Esophagus muscularis mucosa (tissue), 4 donors: ENCODE measurements around the gene ARHGAP15. TPM values are rescaled to one million over a fixed set of nuclear protein-coding genes. Genes with fewer than 3 reads are reported as not detected.

ENCODE experiments used
- DNase-seq: peaks from one replicate; pipeline ENCODE4 v3.0.0-alpha.2; 2017; ENCODE audit errors: extremely low spot score
- H3K27ac ChIP-seq, 4 donors: fragments of 200-600 bp; sonication (generic); replicated peaks in 1 of 4; 1 replicate in 3 of 4; 2 replicates in 1 of 4; pipeline ENCODE4 v1.5.1; 2016 to 2019; ENCODE audit warnings: mild to moderate bottlenecking in 1 of 4
- H3K27me3 ChIP-seq, 4 donors: fragments of 200-600 bp; sonication (generic); one replicate each; pipeline versions ENCODE4 v1.5.1 to v1.6.0; 2016 to 2019
- H3K36me3 ChIP-seq, 4 donors: fragments of 200-600 bp; sonication (generic); one replicate each; pipeline ENCODE4 v1.5.1; 2016 to 2019
- H3K4me1 ChIP-seq, 4 donors: fragments of 200-600 bp; sonication (generic); one replicate each; pipeline ENCODE4 v1.5.1; 2016 to 2019
- H3K4me3 ChIP-seq, 4 donors: fragments of 200-600 bp; sonication (generic); 1 replicate in 2 of 4; 2 replicates in 2 of 4; pipeline ENCODE4 v1.5.1; 2016 to 2019; ENCODE audit warnings: mild to moderate bottlenecking in 4 of 4, moderate library complexity in 1 of 4
- H3K9me3 ChIP-seq, 4 donors: fragments of 200-600 bp; sonication (generic); 1 replicate in 3 of 4; 2 replicates in 1 of 4; pipeline ENCODE4 v1.5.1; 2016 to 2019
- EP300 ChIP-seq: sonication (generic); formaldehyde crosslinking; IDR thresholded peaks from one replicate; pipeline ENCODE4 v1.6.1; 2017; ENCODE audit warnings: antibody characterized with exemption
- POLR2A ChIP-seq: fragments of 450-650 bp; IDR thresholded peaks from one replicate; pipeline ENCODE4 v1.6.1; 2017; ENCODE audit warnings: antibody characterized with exemption, moderate library complexity, mild to moderate bottlenecking, low read depth
- POLR2AphosphoS5 ChIP-seq, 2 donors: sonication (generic); formaldehyde crosslinking; IDR thresholded peaks; one replicate each; pipeline ENCODE4 v1.6.1; 2017; ENCODE audit warnings: antibody characterized with exemption in 2 of 2
- WGBS: methylation state at CpG from one replicate; pipeline ENCODE4 v1.1.5; 2018; 5-methylcytosine and 5-hydroxymethylcytosine counted together
- intact Hi-C: fragments of 100-400 bp; cut with DNase I; formaldehyde crosslinking; loops from one replicate; pipeline ENCODE4 v1.15.1; 2023
- total RNA-seq, 4 donors: library from RNA; depleted of rRNA; stranded (reverse); fragments of >200 nt; gene quantifications; one replicate each; pipeline versions ENCODE4 v1.1.0 to v1.2.1, GENCODE V29; 2016
- TF ChIP-seq, protein P1 (sequence below), 3 experiments: fragments of 200-600 bp in 2 of 3; fragments of 450-650 bp in 1 of 3; sonication (generic) in 2 of 3; IDR thresholded peaks; one replicate each; pipeline ENCODE4 v1.5.1; 2017 to 2019; ENCODE audit warnings: antibody characterized with exemption in 3 of 3, mild to moderate bottlenecking in 2 of 3, moderate library complexity in 1 of 3

Gene ARHGAP15
- total RNA-seq, 4 donors from 2014 or later: 5.4 to 13.3 (median 7.1) TPM

DNA sequence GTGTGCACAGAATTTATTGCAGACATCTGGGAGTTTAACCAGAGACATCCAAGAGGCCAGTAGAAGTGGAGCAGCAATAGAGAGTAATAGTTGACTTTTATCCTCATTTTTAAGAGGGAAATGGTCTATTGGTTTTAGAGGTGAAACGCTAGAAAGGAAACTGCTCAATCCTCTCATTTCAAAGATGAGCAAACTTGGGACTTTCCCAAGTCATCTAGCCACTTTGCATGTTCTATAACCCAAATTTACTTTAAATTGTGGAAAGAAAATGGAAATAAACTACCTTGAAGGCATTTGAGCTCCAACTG is 601.7 kb downstream of the ARHGAP15 start:
- intact Hi-C loops: no loop called here
- TF ChIP-seq, protein P1, sequence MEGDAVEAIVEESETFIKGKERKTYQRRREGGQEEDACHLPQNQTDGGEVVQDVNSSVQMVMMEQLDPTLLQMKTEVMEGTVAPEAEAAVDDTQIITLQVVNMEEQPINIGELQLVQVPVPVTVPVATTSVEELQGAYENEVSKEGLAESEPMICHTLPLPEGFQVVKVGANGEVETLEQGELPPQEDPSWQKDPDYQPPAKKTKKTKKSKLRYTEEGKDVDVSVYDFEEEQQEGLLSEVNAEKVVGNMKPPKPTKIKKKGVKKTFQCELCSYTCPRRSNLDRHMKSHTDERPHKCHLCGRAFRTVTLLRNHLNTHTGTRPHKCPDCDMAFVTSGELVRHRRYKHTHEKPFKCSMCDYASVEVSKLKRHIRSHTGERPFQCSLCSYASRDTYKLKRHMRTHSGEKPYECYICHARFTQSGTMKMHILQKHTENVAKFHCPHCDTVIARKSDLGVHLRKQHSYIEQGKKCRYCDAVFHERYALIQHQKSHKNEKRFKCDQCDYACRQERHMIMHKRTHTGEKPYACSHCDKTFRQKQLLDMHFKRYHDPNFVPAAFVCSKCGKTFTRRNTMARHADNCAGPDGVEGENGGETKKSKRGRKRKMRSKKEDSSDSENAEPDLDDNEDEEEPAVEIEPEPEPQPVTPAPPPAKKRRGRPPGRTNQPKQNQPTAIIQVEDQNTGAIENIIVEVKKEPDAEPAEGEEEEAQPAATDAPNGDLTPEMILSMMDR (IDR thresholded peaks at IDR 0.05): no peak
- no peak for TF ChIP-seq EP300
- TF ChIP-seq POLR2AphosphoS5 (IDR thresholded peaks at IDR 0.05): no peak
- no peak for TF ChIP-seq POLR2A
- WGBS: 83% methylated on average over 1 of the region's 1 CpG

GRCh38 chr2:143732076-143732475 is 602.9 kb downstream of the ARHGAP15 start:
- no peaks in the 10 kb centered on the region for H3K4me1 ChIP-seq
- no peak for DNase-seq
- peaks cover 0 to 3% (median 0%) of the 10 kb centered on the region in 4 donors for H3K27me3 ChIP-seq
- no peak for TF ChIP-seq POLR2AphosphoS5 (IDR thresholded peaks at IDR 0.05)
- TF ChIP-seq POLR2A: no peak
- TF ChIP-seq, protein P1 (IDR thresholded peaks at IDR 0.05): no peak
- TF ChIP-seq EP300: no peak
- H3K27ac ChIP-seq: no peak overlapping the region
- no peak overlapping the region for H3K4me3 ChIP-seq
- intact Hi-C loops: no loop called here
- no peaks in the 10 kb centered on the region for H3K9me3 ChIP-seq
- no peaks in the 10 kb centered on the region for H3K36me3 ChIP-seq

More for the DNA sequence above, 601.7 kb downstream of the ARHGAP15 start:
- Histone ChIP-seq H3K4me3 (no peak overlapping the region), H3K36me3 (no peaks in the 10 kb centered on the region), H3K27me3 (peaks cover 0 to 3% (median 0%) of the 10 kb centered on the region in 4 donors), H3K4me1 (no peaks in the 10 kb centered on the region), H3K27ac (no peak overlapping the region), H3K9me3 (no peaks in the 10 kb centered on the region)
- DNase-seq: no peak

DNA sequence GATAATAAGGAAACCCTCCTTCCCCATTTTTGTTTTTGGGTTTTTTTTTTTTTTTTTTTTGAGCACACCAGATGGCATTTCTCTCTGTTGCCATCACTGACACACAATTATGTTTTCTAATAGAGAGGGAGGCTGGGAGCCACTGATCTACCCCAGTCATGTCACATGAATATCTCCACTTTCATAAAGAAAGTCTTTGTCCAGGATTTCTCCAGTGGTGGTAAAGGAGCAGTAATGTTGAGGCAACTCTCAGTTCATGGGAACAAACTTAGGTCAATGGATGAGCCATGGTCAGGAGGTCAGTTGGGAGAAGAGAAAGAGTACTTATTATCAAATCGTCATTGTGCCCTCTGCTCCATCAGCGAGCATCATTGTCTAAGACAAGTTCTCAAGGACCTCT is 603.7 kb downstream of the ARHGAP15 start:
- H3K36me3 ChIP-seq: no peaks in the 10 kb centered on the region
- H3K4me1 ChIP-seq: no peaks in the 10 kb centered on the region
- no peak overlapping the region for H3K27ac ChIP-seq
- DNase-seq: no peak
- H3K27me3 ChIP-seq: peaks cover 0 to 3% (median 0%) of the 10 kb centered on the region in 4 donors
- TF ChIP-seq EP300 (no peak), POLR2AphosphoS5 (IDR thresholded peaks at IDR 0.05) (no peak), POLR2A (no peak)
- TF ChIP-seq, protein P1 (IDR thresholded peaks at IDR 0.05): no peak
- WGBS: 85% methylated on average over 2 of the region's 2 CpGs
- H3K4me3 ChIP-seq: no peak overlapping the region
- no peaks in the 10 kb centered on the region for H3K9me3 ChIP-seq
- intact Hi-C loops: no loop called here

- Histone ChIP-seq H3K4me3 (no peak overlapping the region), H3K27me3 (peaks cover 0 to 3% (median 0%) of the 10 kb centered on the region in 4 donors), H3K9me3 (no peaks in the 10 kb centered on the region), H3K27ac (no peak overlapping the region), H3K4me1 (no peaks in the 10 kb centered on the region), H3K36me3 (no peaks in the 10 kb centered on the region)
- TF ChIP-seq, protein P1 (IDR thresholded peaks at IDR 0.05): no peak
- TF ChIP-seq POLR2AphosphoS5 (IDR thresholded peaks at IDR 0.05) (no peak), POLR2A (no peak), EP300 (no peak)
- DNase-seq: no peak
- WGBS: 78% methylated on average over 2 of the region's 2 CpGs
- intact Hi-C loops: no loop called here
These were observed 605.3 kb downstream of the ARHGAP15 start for GRCh38 chr2:143734507-143734906.

- DNase-seq: no peak
- no peaks in the 10 kb centered on the region for H3K27me3 ChIP-seq
- no peaks in the 10 kb centered on the region for H3K36me3 ChIP-seq
- no peaks in the 10 kb centered on the region for H3K9me3 ChIP-seq
- no peak overlapping the region for H3K27ac ChIP-seq
- intact Hi-C loops: no loop called here
- no peaks in the 10 kb centered on the region for H3K4me1 ChIP-seq
- no peak for TF ChIP-seq POLR2A
- no peak for TF ChIP-seq EP300
- TF ChIP-seq POLR2AphosphoS5 (IDR thresholded peaks at IDR 0.05): no peak
- TF ChIP-seq, protein P1 (IDR thresholded peaks at IDR 0.05): no peak
- H3K4me3 ChIP-seq: no peak overlapping the region
- WGBS: 87% methylated on average over 3 of the region's 3 CpGs
These were observed 607.7 kb downstream of the ARHGAP15 start for GRCh38 chr2:143736904-143737303.
